ENCODE results near the gene TBX20. TPM values are rescaled to one million over a fixed set of nuclear protein-coding genes. Genes with fewer than 3 reads are reported as not detected.

TBX20 gene
- total and polyA plus RNA-seq, 2 experiments from 2014 or later: 0.69 TPM; not detected in 1

GRCh38 chr7:35272246-35272645, 18.3 kb upstream of the TBX20 start (continued):
- no peak for TF ChIP-seq REST (IDR thresholded peaks at IDR 0.05; ENCODE audit: unreplicated experiment)
- no peak for TF ChIP-seq EZH2phosphoT487 (IDR thresholded peaks at IDR 0.05; ENCODE audit: unreplicated experiment)
- TF ChIP-seq EZH2 (IDR thresholded peaks at IDR 0.05; ENCODE audit: low read depth, unreplicated experiment): no peak
- TF ChIP-seq POLR2AphosphoS5 (IDR thresholded peaks at IDR 0.05; ENCODE audit: low read depth): no peak
- no peak for TF ChIP-seq NANOG (IDR thresholded peaks at IDR 0.05; ENCODE audit: borderline replicate concordance)
- no peak for TF ChIP-seq ZNF114 (CRISPR knock-in tag; IDR thresholded peaks at IDR 0.05)

- Histone ChIP-seq H4K20me1 (replicated peaks; ENCODE audit: insufficient read depth) (no peaks in the 10 kb centered on the region), H3K27ac (ENCODE audit: low read depth) (no peak overlapping the region), H3K4me3 (no peak overlapping the region), H3K36me3 (ENCODE audit: insufficient read depth) (no peaks in the 10 kb centered on the region), H3K9me2 (ENCODE audit: insufficient read depth) (no peaks in the 10 kb centered on the region), H3K79me2 (replicated peaks; ENCODE audit: insufficient read depth) (no peaks in the 10 kb centered on the region), H3K4me2 (no peak overlapping the region), H3K27me3 (ENCODE audit: insufficient read depth) (peaks cover 17% of the 10 kb centered on the region), H3K4me1 (ENCODE audit: insufficient read depth) (no peaks in the 10 kb centered on the region), H3F3A (replicated peaks; ENCODE audit: low read depth) (no peaks in the 10 kb centered on the region), H2AFZ (no peak overlapping the region)
- Mint-ChIP-seq H3K36me3 (ENCODE audit: low read depth) (no peaks in the 10 kb centered on the region), H3K9me3 (no peaks in the 10 kb centered on the region), H3K4me3 (no peak overlapping the region), H3K4me1 (peaks cover 6% of the 10 kb centered on the region; the same call in 1 of the 3 replicates), H3K27me3 (ENCODE audit: insufficient read depth, low read depth, poor library complexity) (peaks cover 2% of the 10 kb centered on the region), H3K27ac (no peak overlapping the region)
- no peak for ATAC-seq
- DNase-seq (ENCODE audit: low spot score): no peak
- no peak for TF ChIP-seq NANOG (IDR thresholded peaks at IDR 0.05; ENCODE audit: borderline replicate concordance)
- no peak for TF ChIP-seq EZH2phosphoT487 (IDR thresholded peaks at IDR 0.05; ENCODE audit: unreplicated experiment)
- TF ChIP-seq, protein P1, sequence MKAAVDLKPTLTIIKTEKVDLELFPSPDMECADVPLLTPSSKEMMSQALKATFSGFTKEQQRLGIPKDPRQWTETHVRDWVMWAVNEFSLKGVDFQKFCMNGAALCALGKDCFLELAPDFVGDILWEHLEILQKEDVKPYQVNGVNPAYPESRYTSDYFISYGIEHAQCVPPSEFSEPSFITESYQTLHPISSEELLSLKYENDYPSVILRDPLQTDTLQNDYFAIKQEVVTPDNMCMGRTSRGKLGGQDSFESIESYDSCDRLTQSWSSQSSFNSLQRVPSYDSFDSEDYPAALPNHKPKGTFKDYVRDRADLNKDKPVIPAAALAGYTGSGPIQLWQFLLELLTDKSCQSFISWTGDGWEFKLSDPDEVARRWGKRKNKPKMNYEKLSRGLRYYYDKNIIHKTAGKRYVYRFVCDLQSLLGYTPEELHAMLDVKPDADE (IDR thresholded peaks at IDR 0.05): no peak
- no peak for TF ChIP-seq JUNB (IDR thresholded peaks at IDR 0.05; ENCODE audit: unreplicated experiment)
- no peak for TF ChIP-seq REST (IDR thresholded peaks at IDR 0.05; ENCODE audit: unreplicated experiment)
- no peak for TF ChIP-seq POLR2AphosphoS5 (IDR thresholded peaks at IDR 0.05; ENCODE audit: low read depth)
- TF ChIP-seq ZNF114 (CRISPR knock-in tag; IDR thresholded peaks at IDR 0.05): no peak
- TF ChIP-seq ZNF331 (CRISPR knock-in tag; IDR thresholded peaks at IDR 0.05; ENCODE audit: low read depth): no peak
- no peak for TF ChIP-seq CREB1 (CRISPR knock-in tag; IDR thresholded peaks at IDR 0.05; ENCODE audit: low read depth)
- TF ChIP-seq, protein P2, sequence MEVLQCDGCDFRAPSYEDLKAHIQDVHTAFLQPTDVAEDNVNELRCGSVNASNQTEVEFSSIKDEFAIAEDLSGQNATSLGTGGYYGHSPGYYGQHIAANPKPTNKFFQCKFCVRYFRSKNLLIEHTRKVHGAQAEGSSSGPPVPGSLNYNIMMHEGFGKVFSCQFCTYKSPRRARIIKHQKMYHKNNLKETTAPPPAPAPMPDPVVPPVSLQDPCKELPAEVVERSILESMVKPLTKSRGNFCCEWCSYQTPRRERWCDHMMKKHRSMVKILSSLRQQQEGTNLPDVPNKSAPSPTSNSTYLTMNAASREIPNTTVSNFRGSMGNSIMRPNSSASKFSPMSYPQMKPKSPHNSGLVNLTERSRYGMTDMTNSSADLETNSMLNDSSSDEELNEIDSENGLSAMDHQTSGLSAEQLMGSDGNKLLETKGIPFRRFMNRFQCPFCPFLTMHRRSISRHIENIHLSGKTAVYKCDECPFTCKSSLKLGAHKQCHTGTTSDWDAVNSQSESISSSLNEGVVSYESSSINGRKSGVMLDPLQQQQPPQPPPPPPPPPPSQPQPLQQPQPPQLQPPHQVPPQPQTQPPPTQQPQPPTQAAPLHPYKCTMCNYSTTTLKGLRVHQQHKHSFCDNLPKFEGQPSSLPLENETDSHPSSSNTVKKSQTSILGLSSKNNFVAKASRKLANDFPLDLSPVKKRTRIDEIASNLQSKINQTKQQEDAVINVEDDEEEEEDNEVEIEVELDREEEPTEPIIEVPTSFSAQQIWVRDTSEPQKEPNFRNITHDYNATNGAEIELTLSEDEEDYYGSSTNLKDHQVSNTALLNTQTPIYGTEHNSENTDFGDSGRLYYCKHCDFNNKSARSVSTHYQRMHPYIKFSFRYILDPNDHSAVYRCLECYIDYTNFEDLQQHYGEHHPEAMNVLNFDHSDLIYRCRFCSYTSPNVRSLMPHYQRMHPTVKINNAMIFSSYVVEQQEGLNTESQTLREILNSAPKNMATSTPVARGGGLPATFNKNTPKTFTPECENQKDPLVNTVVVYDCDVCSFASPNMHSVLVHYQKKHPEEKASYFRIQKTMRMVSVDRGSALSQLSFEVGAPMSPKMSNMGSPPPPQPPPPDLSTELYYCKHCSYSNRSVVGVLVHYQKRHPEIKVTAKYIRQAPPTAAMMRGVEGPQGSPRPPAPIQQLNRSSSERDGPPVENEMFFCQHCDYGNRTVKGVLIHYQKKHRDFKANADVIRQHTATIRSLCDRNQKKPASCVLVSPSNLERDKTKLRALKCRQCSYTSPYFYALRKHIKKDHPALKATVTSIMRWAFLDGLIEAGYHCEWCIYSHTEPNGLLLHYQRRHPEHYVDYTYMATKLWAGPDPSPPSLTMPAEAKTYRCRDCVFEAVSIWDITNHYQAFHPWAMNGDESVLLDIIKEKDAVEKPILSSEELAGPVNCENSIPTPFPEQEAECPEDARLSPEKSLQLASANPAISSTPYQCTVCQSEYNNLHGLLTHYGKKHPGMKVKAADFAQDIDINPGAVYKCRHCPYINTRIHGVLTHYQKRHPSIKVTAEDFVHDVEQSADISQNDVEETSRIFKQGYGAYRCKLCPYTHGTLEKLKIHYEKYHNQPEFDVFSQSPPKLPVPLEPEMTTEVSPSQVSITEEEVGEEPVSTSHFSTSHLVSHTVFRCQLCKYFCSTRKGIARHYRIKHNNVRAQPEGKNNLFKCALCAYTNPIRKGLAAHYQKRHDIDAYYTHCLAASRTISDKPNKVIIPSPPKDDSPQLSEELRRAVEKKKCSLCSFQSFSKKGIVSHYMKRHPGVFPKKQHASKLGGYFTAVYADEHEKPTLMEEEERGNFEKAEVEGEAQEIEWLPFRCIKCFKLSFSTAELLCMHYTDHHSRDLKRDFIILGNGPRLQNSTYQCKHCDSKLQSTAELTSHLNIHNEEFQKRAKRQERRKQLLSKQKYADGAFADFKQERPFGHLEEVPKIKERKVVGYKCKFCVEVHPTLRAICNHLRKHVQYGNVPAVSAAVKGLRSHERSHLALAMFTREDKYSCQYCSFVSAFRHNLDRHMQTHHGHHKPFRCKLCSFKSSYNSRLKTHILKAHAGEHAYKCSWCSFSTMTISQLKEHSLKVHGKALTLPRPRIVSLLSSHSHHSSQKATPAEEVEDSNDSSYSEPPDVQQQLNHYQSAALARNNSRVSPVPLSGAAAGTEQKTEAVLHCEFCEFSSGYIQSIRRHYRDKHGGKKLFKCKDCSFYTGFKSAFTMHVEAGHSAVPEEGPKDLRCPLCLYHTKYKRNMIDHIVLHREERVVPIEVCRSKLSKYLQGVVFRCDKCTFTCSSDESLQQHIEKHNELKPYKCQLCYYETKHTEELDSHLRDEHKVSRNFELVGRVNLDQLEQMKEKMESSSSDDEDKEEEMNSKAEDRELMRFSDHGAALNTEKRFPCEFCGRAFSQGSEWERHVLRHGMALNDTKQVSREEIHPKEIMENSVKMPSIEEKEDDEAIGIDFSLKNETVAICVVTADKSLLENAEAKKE (CRISPR knock-in tag; IDR thresholded peaks at IDR 0.05): no peak
Measured at GRCh38 chr7:35268953-35269352, 15.1 kb upstream of the TBX20 start.

Measured in GM23338 (cell line).